ENCODE results near the gene CH25H. TPM values are rescaled to one million over a fixed set of nuclear protein-coding genes. Genes with fewer than 3 reads are reported as not detected.

The CH25H gene
- total and polyA plus RNA-seq, 12 donors, result 0.80 to 16.3 (median 4.9) TPM; not detected in 1

GRCh38 chr10:89159316-89159715 is 47.8 kb downstream of the CH25H start:
- Histone ChIP-seq H3K27me3 (no peaks in the 10 kb centered on the region), H3K27ac (no peak overlapping the region), H3K36me3 (replicated peaks in 1 of 2) (no peaks in the 10 kb centered on the region), H3K9me3 (replicated peaks in 1 of 3) (no peaks in the 10 kb centered on the region), H3K4me1 (replicated peaks in 1 of 2) (no peaks in the 10 kb centered on the region), H3K4me3 (no peak overlapping the region)
- TF ChIP-seq POLR2A (IDR thresholded peaks at IDR 0.05) (no peak), CTCF (IDR thresholded peaks at IDR 0.05) (no peak)
- DNase-seq, result no peak
- intact Hi-C loops (cut with DNase I), result no loop called here

GRCh38 chr10:89158446-89158845 is 48.7 kb downstream of the CH25H start:
- Histone ChIP-seq H3K4me1 (replicated peaks in 1 of 2) (no peaks in the 10 kb centered on the region), H3K9me3 (replicated peaks in 1 of 3) (no peaks in the 10 kb centered on the region), H3K4me3 (no peak overlapping the region), H3K27ac (no peak overlapping the region), H3K27me3 (no peaks in the 10 kb centered on the region), H3K36me3 (replicated peaks in 1 of 2) (no peaks in the 10 kb centered on the region)
- intact Hi-C loops (cut with DNase I), result no loop called here
- no peak for TF ChIP-seq CTCF (IDR thresholded peaks at IDR 0.05)
- no peak for TF ChIP-seq POLR2A (IDR thresholded peaks at IDR 0.05)
- DNase-seq, result no peak

- 64 to 75% (median 68%) methylated on average over 5 of the region's 5 CpGs for WGBS, 4 donors
- no peak for DNase-seq
- H3K27ac ChIP-seq, result no peak overlapping the region
- H3K9me3 ChIP-seq (replicated peaks in 1 of 3), result no peaks in the 10 kb centered on the region
- no peaks in the 10 kb centered on the region for H3K36me3 ChIP-seq (replicated peaks in 1 of 2)
- intact Hi-C loops (cut with DNase I), result no loop called here
- no peaks in the 10 kb centered on the region for H3K4me1 ChIP-seq (replicated peaks in 1 of 2)
- no peak for TF ChIP-seq POLR2A (IDR thresholded peaks at IDR 0.05)
- no peak for TF ChIP-seq CTCF (IDR thresholded peaks at IDR 0.05)
- H3K4me3 ChIP-seq, result no peak overlapping the region
- no peaks in the 10 kb centered on the region for H3K27me3 ChIP-seq
These were observed 50.8 kb downstream of the CH25H start for GRCh38 chr10:89156161-89156835.

Other genes with a start within 250 kb of the CH25H start
- 100 to 1,000 TPM in 1 of 9 donors, 10 to 100 TPM in 7, 1 to 10 TPM in 1; 9.8 to 236 (median 56.9) TPM for gene FAS, start 216.5 kb downstream of the CH25H start, total RNA-seq
- 10 to 100 TPM; 14.4 to 58.9 (median 18.6) TPM for gene FAS, start 216.5 kb downstream of the CH25H start, polyA plus RNA-seq
- 100 to 1,000 TPM in 6 of 9 donors, 10 to 100 TPM in 3; 76.6 to 202 (median 109) TPM for gene LIPA, start 44.5 kb upstream of the CH25H start, total RNA-seq
- 100 to 1,000 TPM in 1 of 3 donors, 10 to 100 TPM in 2; 15.9 to 153 (median 29.8) TPM for gene LIPA, start 44.5 kb upstream of the CH25H start, polyA plus RNA-seq
- 10 to 100 TPM in 6 of 9 donors, 1 to 10 TPM in 3; 5.5 to 18.6 (median 12.5) TPM for gene IFIT2, start 94.7 kb upstream of the CH25H start, total RNA-seq
- 10 to 100 TPM in 1 of 3 donors, 1 to 10 TPM in 2; 4.0 to 30.0 (median 6.0) TPM for gene IFIT2, start 94.7 kb upstream of the CH25H start, polyA plus RNA-seq
- 10 to 100 TPM; 16.0 to 34.5 (median 27.0) TPM for gene IFIT3, start 120.7 kb upstream of the CH25H start, total RNA-seq
- gene IFIT3, start 120.7 kb upstream of the CH25H start, polyA plus RNA-seq, result 10 to 100 TPM in 2 of 3 donors, 1 to 10 TPM in 1; 8.1 to 88.6 (median 14.9) TPM
- gene IFIT1B, start 170.7 kb upstream of the CH25H start, total RNA-seq, result 1 to 10 TPM in 1 of 9 donors, under 1 TPM in 2, not detected in 6; 0.16 to 1.7 (median 0.30) TPM
- gene IFIT1B, start 170.7 kb upstream of the CH25H start, polyA plus RNA-seq, result under 1 TPM in 1 of 3 donors, not detected in 2; 0.07 TPM
- 10 to 100 TPM; 20.9 to 85.7 (median 62.3) TPM for gene IFIT1, start 185.3 kb upstream of the CH25H start, total RNA-seq
- 100 to 1,000 TPM in 1 of 3 donors, 10 to 100 TPM in 2; 24.8 to 168 (median 32.8) TPM for gene IFIT1, start 185.3 kb upstream of the CH25H start, polyA plus RNA-seq
- 10 to 100 TPM in 8 of 9 donors, 1 to 10 TPM in 1; 6.7 to 38.9 (median 19.3) TPM for gene IFIT5, start 207.3 kb upstream of the CH25H start, total RNA-seq
- 10 to 100 TPM in 1 of 3 donors, 1 to 10 TPM in 2; 6.9 to 38.4 (median 8.5) TPM for gene IFIT5, start 207.3 kb upstream of the CH25H start, polyA plus RNA-seq